DOHH2 (cell line): ENCODE measurements around the gene SUB1.

ENCODE experiments used
- CTCF ChIP-seq: fragments of 200-600 bp; sonication (generic); IDR thresholded peaks from one replicate; pipeline ENCODE4 v1.5.1; 2014; ENCODE audit warnings: antibody characterized with exemption, mild to moderate bottlenecking, low read depth, low read length; ENCODE audit not compliant: poor library complexity, severe bottlenecking
- EZH2phosphoT487 ChIP-seq: fragments of 200-600 bp; sonication (generic); IDR thresholded peaks from 2 replicates; pipeline ENCODE4 v1.6.1; 2017; ENCODE audit warnings: borderline replicate concordance, mild to moderate bottlenecking, antibody characterized with exemption, low read length, moderate library complexity, mixed read lengths

- no peak for TF ChIP-seq EZH2phosphoT487
- TF ChIP-seq CTCF: no peak
These were observed 12.4 kb upstream of the SUB1 start for GRCh38 chr5:32572778-32573480.
